K562 (cell line): ENCODE results near the gene MEGF11. TPM values are rescaled to one million over a fixed set of nuclear protein-coding genes. Genes with fewer than 3 reads are reported as not detected.
A peak's percentile ranks its signal among the peaks of the same experiment; 100 is the strongest.

Source experiments
- ATAC-seq: fragments of 200-7000 bp; cut with Tn5 transposase; 3 replicates; pipeline ENCODE4 v1.9.1; 2020; ENCODE audit warnings: moderate library complexity
- BruUV-seq: library from RNA; stranded (reverse); fragments of 400-500 nt; replicated peaks from 2 replicates; lab custom pipeline; 2021; lab: Mats Ljungman, UMichigan
- CTCF ChIA-PET: fragments of 300-600 bp; formaldehyde crosslinking; extraction: SDS; loops from one replicate; lab custom pipeline; 2021; ENCODE audit warnings: low intra/inter-chr PET ratio; lab: Yijun Ruan, JAX
- POLR2A ChIA-PET: fragments of 300-600, 350-650 bp; sonication (Branson Sonifier 250); formaldehyde crosslinking; extraction: SDS; loops from one replicate; lab custom pipeline; 2021; ENCODE audit warnings: antibody characterized with exemption, inconsistent platforms; lab: Yijun Ruan, JAX
- DNase-seq, 4 experiments: peaks; one replicate each; pipeline versions ENCODE4 v3.0.0 to v3.0.0-alpha.2; 2011 to 2018; ENCODE audit warnings: low spot score in 3 of 4, mixed read lengths in 3 of 4; ENCODE audit errors: extremely low read depth in 1 of 4
- FAIRE-seq: peaks from 2 replicates; lab custom pipeline; 2011; peaks lifted over from hg19 to GRCh38; lab: Jason Lieb, UNC
- H2AFZ ChIP-seq: 2 replicates; pipeline ENCODE4 v1.6.0; 2011; ENCODE audit warnings: low read depth, low read length, control low read depth, inconsistent platforms
- H3K27ac ChIP-seq: fragments of 200-600 bp; 3 replicates; pipeline ENCODE4 v1.8.0; 2011; ENCODE audit warnings: low read depth, mild to moderate bottlenecking, control low read depth, inconsistent platforms, low read length, moderate library complexity, mixed read lengths; ENCODE audit errors: extremely low read depth
- H3K27me3 ChIP-seq, 2 experiments: fragments of 300-600 bp in 1 of 2; 2 replicates in 1 of 2; 3 replicates in 1 of 2; pipeline versions ENCODE4 v1.6.0 to v1.8.0; 2011; ENCODE audit warnings: inconsistent platforms in 2 of 2, low read length in 2 of 2, mild to moderate bottlenecking in 1 of 2, mixed read lengths in 1 of 2, moderate library complexity in 1 of 2; ENCODE audit not compliant: control insufficient read depth in 2 of 2, insufficient read depth in 2 of 2
- H3K36me3 ChIP-seq: fragments of 300-600 bp; 3 replicates; pipeline ENCODE4 v1.8.0; 2011; ENCODE audit warnings: mild to moderate bottlenecking, low read length, inconsistent platforms; ENCODE audit not compliant: control insufficient read depth, insufficient read depth
- H3K4me1 ChIP-seq, 2 experiments: fragments of 200-600 bp in 1 of 2; replicated peaks in 1 of 2; 2 replicates in 1 of 2; 3 replicates in 1 of 2; pipeline versions ENCODE4 v1.5.1 to v1.8.0; 2011; ENCODE audit warnings: inconsistent platforms in 2 of 2, low read length in 2 of 2, mild to moderate bottlenecking in 1 of 2, mixed read lengths in 1 of 2, moderate library complexity in 1 of 2; ENCODE audit not compliant: control insufficient read depth in 2 of 2, insufficient read depth in 2 of 2
- H3K4me2 ChIP-seq: 2 replicates; pipeline ENCODE4 v1.6.1; 2011; ENCODE audit warnings: low read length, control low read depth, inconsistent platforms, mixed read lengths; ENCODE audit not compliant: insufficient read depth
- H3K4me3 ChIP-seq: fragments of 200-600 bp; sonication (generic), shearing (Covaris generic); 2 replicates; pipeline ENCODE4 v1.5.1; 2016; ENCODE audit warnings: control low read depth, inconsistent platforms
- H3K79me2 ChIP-seq: fragments of 200-600 bp; 3 replicates; pipeline ENCODE4 v1.8.0; 2011; ENCODE audit warnings: low read length, inconsistent platforms; ENCODE audit not compliant: control insufficient read depth, insufficient read depth
- H3K9ac ChIP-seq, 2 experiments: 2 replicates each; pipeline versions ENCODE4 v1.6.0 to v1.6.1; 2011; ENCODE audit warnings: low read depth in 2 of 2, low read length in 2 of 2, control low read depth in 1 of 2, inconsistent platforms in 1 of 2, mild to moderate bottlenecking in 1 of 2, mixed read lengths in 1 of 2; ENCODE audit not compliant: insufficient read depth in 1 of 2
- H3K9me1 ChIP-seq: one replicate; pipeline ENCODE4 v1.6.0; 2011; ENCODE audit warnings: inconsistent platforms, mild to moderate bottlenecking, low read length, moderate library complexity; ENCODE audit not compliant: control insufficient read depth, insufficient read depth
- H3K9me3 ChIP-seq: replicated peaks from 2 replicates; pipeline ENCODE4 v1.5.1; 2011; ENCODE audit warnings: low read depth, low read length, inconsistent platforms; ENCODE audit not compliant: control insufficient read depth, insufficient read depth
- H4K20me1 ChIP-seq: replicated peaks from 2 replicates; pipeline ENCODE4 v1.6.1; 2011; ENCODE audit warnings: low read length, inconsistent platforms, mixed read lengths; ENCODE audit not compliant: control insufficient read depth, insufficient read depth
- CBFB ChIP-seq: sonication (generic); formaldehyde crosslinking; IDR thresholded peaks from 2 replicates; pipeline ENCODE4 v1.4.0; 2020; ENCODE audit warnings: mild to moderate bottlenecking, missing genetic modification reagents
- NCOA2 ChIP-seq, 2 experiments: fragments of 450-650 bp; IDR thresholded peaks; 2 replicates each; pipeline ENCODE4 v1.6.1; 2018; ENCODE audit warnings: mild to moderate bottlenecking in 2 of 2, moderate library complexity in 1 of 2; ENCODE audit not compliant: partially characterized antibody in 2 of 2
- NFE2 ChIP-seq: IDR thresholded peaks from 2 replicates; pipeline ENCODE4 v1.6.1; 2014; ENCODE audit warnings: antibody characterized with exemption, low read depth
- PTBP1 ChIP-seq: fragments of 200-400 bp; formaldehyde crosslinking; IDR thresholded peaks from 2 replicates; pipeline ENCODE4 v1.6.1; 2017; ENCODE audit warnings: low read depth, low read length
- TAF9B ChIP-seq: fragments of 450-650 bp; IDR thresholded peaks from 2 replicates; pipeline ENCODE4 v1.6.1; 2018; ENCODE audit warnings: mild to moderate bottlenecking; ENCODE audit not compliant: partially characterized antibody
- TRIM25 ChIP-seq: fragments of 450-650 bp; IDR thresholded peaks from 2 replicates; pipeline ENCODE4 v1.7.0; 2016; ENCODE audit warnings: borderline replicate concordance
- ZNF311 ChIP-seq: fragments of 250-450 bp; sonication (Bioruptor Pico); IDR thresholded peaks from 2 replicates; pipeline ENCODE4 v1.4.0; 2020; ENCODE audit warnings: mild to moderate bottlenecking, moderate library complexity
- ZNF609 ChIP-seq: sonication (generic); formaldehyde crosslinking; IDR thresholded peaks from 2 replicates; pipeline ENCODE4 v1.8.1; 2023; ENCODE audit warnings: missing genetic modification reagents, mild to moderate bottlenecking, borderline replicate concordance
- ZNF75A ChIP-seq: fragments of 450-650 bp; formaldehyde crosslinking; IDR thresholded peaks from 2 replicates; pipeline ENCODE4 v1.4.0; 2020; ENCODE audit warnings: mild to moderate bottlenecking
- WGBS: fragments of 100-300 bp; shearing (Covaris generic); methylation state at CpG from one replicate; pipeline ENCODE4 v1.1.6; 2016; ENCODE audit warnings: low coverage, mixed read lengths; ENCODE audit not compliant: insufficient coverage; ENCODE audit errors: missing lambda C conversion rate; 5-methylcytosine and 5-hydroxymethylcytosine counted together
- in situ Hi-C: fragments of 300-500 bp; cut with MboI; formaldehyde crosslinking; loops from 4 replicates; pipeline ENCODE4 v1.15.0; 2018; ENCODE audit warnings: inconsistent platforms, mixed read lengths
- intact Hi-C: fragments of 100-400 bp; cut with micrococcal nuclease; formaldehyde crosslinking; loops from 2 replicates; pipeline ENCODE4 v1.14.2; 2022
- polyA plus RNA-seq, 8 experiments: library from polyadenylated mRNA; depleted of rRNA in 4 of 8; stranded (reverse) in 5 of 8; unstranded in 3 of 8; fragments of >200 nt; fragmentation: Nextera tagmentation in 2 of 8; fragmentation: Illumina TruSeq in 1 of 8; extraction: Ambion mirVana in 2 of 8; extraction: Trizol in 1 of 8; gene quantifications; 2 replicates each; pipeline versions ENCODE4 v1.2.1 to v1.2.3, GENCODE V29; 2011 to 2014; ENCODE audit warnings: inconsistent platforms in 1 of 8, missing spikeins in 1 of 8
- total RNA-seq, 7 experiments: library from RNA; depleted of rRNA in 6 of 7; stranded (reverse); fragments of >200 nt in 6 of 7; fragmentation: Illumina TruSeq in 2 of 7; extraction: Trizol in 2 of 7; gene quantifications; 2 replicates each; pipeline versions ENCODE4 v1.2.1 to v1.2.3, GENCODE V29; 2011 to 2021; ENCODE audit warnings: low replicate concordance in 1 of 7

The MEGF11 gene
- total and polyA plus RNA-seq, 9 of the 15 experiments (the other 6 are each of a cell fraction or from before 2014, with no cell fraction given): 0.06 to 0.23 (median 0.20) TPM; not detected in 6

- TF ChIP-seq CBFB (CRISPR knock-in tag) (no peak), NFE2 (0 out of 2 replicates have a peak, but pooled peaks have one; percentile 19)
- no TSS peak for BruUV-seq
- Histone ChIP-seq H3K9ac (no peak overlapping the region; a peak in 1 of 4 replicates), H3K4me2 (no peak overlapping the region), H3K4me3 (no peak overlapping the region), H3K79me2 (no peaks in the 10 kb centered on the region), H3K36me3 (no peaks in the 10 kb centered on the region), H3K27me3 (peaks cover 30 to 63% of the 10 kb centered on the region in 2 experiments), H3K9me1 (no peaks in the 10 kb centered on the region), H3K9me3 (no peaks in the 10 kb centered on the region), H4K20me1 (peaks cover 6% of the 10 kb centered on the region; the same call in 1 of the 2 replicates), H2AFZ (no peak overlapping the region), H3K27ac (no peak overlapping the region), H3K4me1 (peaks cover 0 to 11% of the 10 kb centered on the region in 2 experiments; a peak in 2 of 5 replicates)
- WGBS: 4% methylated on average over 7 of the region's 7 CpGs
- in situ Hi-C loops (no loop called here), intact Hi-C loops (loop anchor here (10.0 kb wide), 1 partner anchor 365 kb away; the partner anchor contains the start of gene INTS14)
- ChIA-PET POLR2A (no interaction called here), CTCF (interaction anchor here (0.6 kb wide), 1 partner anchor 9 kb away, joined by 3 read pairs; no protein-coding TSS in a partner anchor)
- peak; percentile 11; the same call in 1 of the 3 replicates for ATAC-seq
- no peak for FAIRE-seq
- no peak for DNase-seq
Measured at GRCh38 chr15:65979316-65979715, 274.2 kb downstream of the MEGF11 start.

GRCh38 chr15:65978110-65978509 lies 275.4 kb downstream of the MEGF11 start:
- intact Hi-C loops: loop anchor here (10.0 kb wide), 1 partner anchor 363 kb away; the partner anchor contains the start of gene INTS14
- no peak overlapping the region for H3K9ac ChIP-seq
- H3K4me3 ChIP-seq: no peak overlapping the region
- ChIA-PET CTCF (no interaction called here), POLR2A (no interaction called here)
- H3K79me2 ChIP-seq: no peaks in the 10 kb centered on the region
- no peaks in the 10 kb centered on the region for H3K36me3 ChIP-seq
- H3K4me1 ChIP-seq: peaks cover 0 to 11% of the 10 kb centered on the region in 2 experiments; a peak in 2 of 5 replicates
- DNase-seq: no peak
- no peak overlapping the region for H3K27ac ChIP-seq
- H3K4me2 ChIP-seq: no peak overlapping the region
- FAIRE-seq: no peak
- in situ Hi-C loops: no loop called here
- H2AFZ ChIP-seq: no peak overlapping the region
- no peak for ATAC-seq
- BruUV-seq: no TSS peak
- TF ChIP-seq ZNF609 (CRISPR knock-in tag) (no peak), TRIM25 (no peak), NCOA2 (IDR thresholded peaks at IDR 0.05; ENCODE audit: partially characterized antibody in 2 of 2) (no peak), ZNF311 (CRISPR knock-in tag) (no peak), TAF9B (no peak), ZNF75A (CRISPR knock-in tag) (no peak), PTBP1 (no peak)
- H3K27me3 ChIP-seq: peaks cover 24 to 51% of the 10 kb centered on the region in 2 experiments
- no peaks in the 10 kb centered on the region for H3K9me1 ChIP-seq
- 0% methylated on average over 1 of the region's 1 CpG for WGBS
- no peaks in the 10 kb centered on the region for H3K9me3 ChIP-seq
- H4K20me1 ChIP-seq: peaks cover 6% of the 10 kb centered on the region; the same call in 1 of the 2 replicates
